ENCODE measurements around the gene TSHZ2. TPM values are rescaled to one million over a fixed set of nuclear protein-coding genes. Genes with fewer than 3 reads are reported as not detected.

Gene TSHZ2
- total RNA-seq, 6 experiments from 2014 or later: not detected

DNA sequence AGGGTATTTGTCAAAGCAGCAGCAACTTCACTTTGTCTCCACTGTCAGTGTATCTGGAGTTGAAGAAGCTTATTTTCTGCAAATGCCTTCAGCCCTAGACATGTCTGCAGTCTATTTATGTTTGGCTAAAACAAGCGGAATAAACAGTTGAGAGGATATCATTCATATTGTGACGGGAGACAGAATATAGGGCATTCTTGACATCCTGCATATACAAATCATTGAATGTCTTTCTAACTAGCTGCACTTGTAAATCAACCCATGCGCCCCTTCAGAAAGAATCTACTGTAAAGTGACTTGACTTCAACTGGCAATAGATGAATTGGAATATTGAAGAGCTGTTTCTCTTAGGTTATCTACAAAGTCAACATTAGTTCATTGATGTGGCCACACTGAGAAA, 258.9 kb downstream of the TSHZ2 start:
- Mint-ChIP-seq H3K4me1 (ENCODE audit: low read depth) (no peaks in the 10 kb centered on the region), H3K27me3 (ENCODE audit: insufficient read depth) (no peaks in the 10 kb centered on the region), H3K4me3 (no peak overlapping the region), H3K36me3 (ENCODE audit: low read depth) (peaks cover 6% of the 10 kb centered on the region; the same call in 1 of the 2 replicates), H3K27ac (no peak overlapping the region), H3K9me3 (peaks cover 34% of the 10 kb centered on the region)
- DNase-seq: no peak
- no peak for TF ChIP-seq CTCF (IDR thresholded peaks at IDR 0.05)

DNA sequence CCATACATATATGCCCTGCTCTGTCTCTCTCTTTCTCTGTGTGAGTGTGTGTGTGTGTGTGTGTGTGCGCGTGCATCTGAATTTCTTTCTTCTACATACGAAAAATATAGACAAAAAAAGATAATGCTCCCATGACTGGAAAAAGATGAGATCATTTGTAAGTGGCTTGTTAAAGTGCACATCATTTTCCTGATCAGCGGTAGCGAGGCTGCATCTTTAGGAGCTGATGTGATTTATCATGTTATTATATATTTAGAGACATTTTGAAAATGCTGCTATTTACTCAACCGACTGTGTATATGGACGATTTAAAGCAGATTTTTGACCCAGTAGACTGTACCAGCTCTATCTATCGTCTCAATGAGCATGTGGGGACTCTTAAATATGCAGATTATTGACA, 265.3 kb downstream of the TSHZ2 start:
- no peak for DNase-seq
- H3K4me3 Mint-ChIP-seq: no peak overlapping the region
- TF ChIP-seq CTCF (IDR thresholded peaks at IDR 0.05): no peak
- H3K9me3 Mint-ChIP-seq: peaks cover 18% of the 10 kb centered on the region
- no peak overlapping the region for H3K27ac Mint-ChIP-seq
- H3K4me1 Mint-ChIP-seq (ENCODE audit: low read depth): no peaks in the 10 kb centered on the region
- no peaks in the 10 kb centered on the region for H3K27me3 Mint-ChIP-seq (ENCODE audit: insufficient read depth)
- H3K36me3 Mint-ChIP-seq (ENCODE audit: low read depth): peaks cover 6% of the 10 kb centered on the region; the same call in 1 of the 2 replicates

- no peak for TF ChIP-seq CTCF (IDR thresholded peaks at IDR 0.05)
- peaks cover 22% of the 10 kb centered on the region for H3K9me3 Mint-ChIP-seq
- no peak for DNase-seq
- H3K4me1 Mint-ChIP-seq (ENCODE audit: low read depth): no peaks in the 10 kb centered on the region
- no peak overlapping the region for H3K4me3 Mint-ChIP-seq
- H3K36me3 Mint-ChIP-seq (ENCODE audit: low read depth): peaks cover 6% of the 10 kb centered on the region; the same call in 1 of the 2 replicates
- H3K27ac Mint-ChIP-seq: no peak overlapping the region
- no peaks in the 10 kb centered on the region for H3K27me3 Mint-ChIP-seq (ENCODE audit: insufficient read depth)
These were observed 266.0 kb downstream of the TSHZ2 start for GRCh38 chr20:53238121-53238660.

DNA sequence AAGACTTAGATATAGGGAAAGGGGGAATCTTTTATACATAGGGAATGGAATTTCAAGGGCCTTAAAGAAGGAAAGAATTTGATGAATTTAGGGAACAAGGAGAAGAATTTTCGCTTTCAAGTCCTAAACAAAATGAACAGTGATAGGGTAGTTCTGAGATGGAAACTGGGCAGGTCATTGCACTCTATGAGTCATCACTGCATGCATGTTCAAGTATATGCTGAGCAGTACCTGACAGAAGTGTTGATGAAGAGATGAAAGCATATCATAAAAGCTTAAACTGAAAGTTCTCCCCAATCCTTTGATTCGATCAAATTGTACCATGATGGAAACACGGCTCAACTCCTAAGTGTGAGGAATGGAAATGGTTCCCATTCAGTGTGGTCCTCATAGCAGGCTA, 271.0 kb downstream of the TSHZ2 start:
- no peak overlapping the region for H3K27ac Mint-ChIP-seq
- TF ChIP-seq CTCF (IDR thresholded peaks at IDR 0.05): no peak
- peaks cover 23% of the 10 kb centered on the region for H3K9me3 Mint-ChIP-seq
- DNase-seq: no peak
- no peak overlapping the region for H3K4me3 Mint-ChIP-seq
- H3K27me3 Mint-ChIP-seq (ENCODE audit: insufficient read depth): no peaks in the 10 kb centered on the region; the same call in 1 of the 2 replicates
- H3K4me1 Mint-ChIP-seq (ENCODE audit: low read depth): no peaks in the 10 kb centered on the region
- H3K36me3 Mint-ChIP-seq (ENCODE audit: low read depth): peaks cover 6% of the 10 kb centered on the region; the same call in 1 of the 2 replicates

- peaks cover 30% of the 10 kb centered on the region for H3K9me3 Mint-ChIP-seq
- no peak overlapping the region for H3K4me3 Mint-ChIP-seq
- H3K27ac Mint-ChIP-seq: no peak overlapping the region
- H3K36me3 Mint-ChIP-seq (ENCODE audit: low read depth): peaks cover 6% of the 10 kb centered on the region; the same call in 1 of the 2 replicates
- no peak for TF ChIP-seq CTCF (IDR thresholded peaks at IDR 0.05)
- H3K4me1 Mint-ChIP-seq (ENCODE audit: low read depth): no peaks in the 10 kb centered on the region
- DNase-seq: no peak
- H3K27me3 Mint-ChIP-seq (ENCODE audit: insufficient read depth): no peaks in the 10 kb centered on the region; the same call in none of the 2 replicates
These were observed 272.6 kb downstream of the TSHZ2 start for GRCh38 chr20:53244711-53245110.
